Measurements from ENCODE around the gene ZHX3.

Gene ZHX3

DNA sequence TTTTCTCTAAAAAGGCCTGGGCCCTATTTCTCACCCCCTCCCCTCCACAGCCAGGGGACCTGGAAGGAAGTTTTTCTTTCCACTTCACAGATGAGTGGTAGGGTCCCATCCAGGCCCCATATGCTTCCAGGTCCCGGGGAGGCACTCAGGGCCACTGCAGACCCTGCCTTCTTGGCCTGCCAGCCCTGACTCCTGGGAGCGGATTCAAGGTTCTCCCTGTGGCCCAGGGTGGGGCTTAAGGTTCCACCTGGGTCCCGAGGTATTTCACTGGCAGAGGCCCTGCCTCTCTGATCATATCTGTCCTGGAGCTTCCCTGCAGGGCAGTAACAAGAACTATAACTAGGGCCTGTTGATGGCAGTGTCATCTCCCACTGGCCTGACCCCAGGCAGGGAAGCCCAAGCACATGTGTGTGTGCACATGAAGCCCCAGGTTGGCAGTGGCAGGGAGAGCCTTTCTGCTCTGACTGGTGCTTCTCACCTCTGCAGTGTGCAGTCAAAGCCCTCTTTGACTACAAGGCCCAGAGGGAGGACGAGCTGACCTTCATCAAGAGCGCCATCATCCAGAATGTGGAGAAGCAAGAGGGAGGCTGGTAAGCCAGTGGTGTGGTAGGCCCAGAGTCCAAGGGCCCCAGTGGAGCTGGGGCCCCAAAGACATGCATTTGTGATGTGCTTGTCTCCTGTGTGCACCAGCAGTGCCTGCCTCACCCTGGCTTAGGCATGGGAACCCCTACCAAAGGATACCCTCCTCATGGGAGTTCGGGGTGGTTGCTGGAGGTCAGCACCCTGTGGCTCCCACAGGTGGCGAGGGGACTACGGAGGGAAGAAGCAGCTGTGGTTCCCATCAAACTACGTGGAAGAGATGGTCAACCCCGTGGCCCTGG, 149.0 kb downstream of the ZHX3 start:
- H3K9me3 Mint-ChIP-seq: no peaks in the 10 kb centered on the region
- H3K4me3 Mint-ChIP-seq: no peak overlapping the region
- peaks cover 16% of the 10 kb centered on the region for H3K4me1 Mint-ChIP-seq
- no peaks in the 10 kb centered on the region for H3K27me3 Mint-ChIP-seq
- no peak for ATAC-seq
- no peak overlapping the region for H3K27ac Mint-ChIP-seq
- peaks cover 70% of the 10 kb centered on the region for H3K36me3 Mint-ChIP-seq

GRCh38 chr20:41167481-41168253, 149.9 kb downstream of the ZHX3 start:
- peak; percentile 41 for ATAC-seq
- Mint-ChIP-seq H3K36me3 (peaks cover 78% of the 10 kb centered on the region), H3K9me3 (no peaks in the 10 kb centered on the region), H3K4me1 (peaks cover 16% of the 10 kb centered on the region), H3K27ac (no peak overlapping the region), H3K4me3 (no peak overlapping the region), H3K27me3 (no peaks in the 10 kb centered on the region)

DNA sequence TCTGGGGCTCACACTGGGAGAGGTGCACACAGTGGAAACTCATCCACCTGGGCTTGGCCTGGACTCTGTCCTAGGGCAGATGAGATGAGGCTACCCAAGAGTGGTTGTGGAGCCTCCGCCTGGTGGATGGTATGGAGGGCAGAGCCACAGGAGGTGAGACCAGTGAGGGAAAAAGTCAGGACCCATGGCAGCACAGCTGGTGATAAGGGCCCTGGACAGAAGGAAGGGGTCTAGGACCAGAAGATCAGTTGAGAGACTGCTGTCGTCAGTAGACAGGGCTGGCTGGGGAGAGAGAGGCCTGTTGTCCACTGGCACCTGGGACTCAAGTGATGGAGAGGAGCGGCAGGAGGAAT, 150.4 kb downstream of the ZHX3 start:
- ATAC-seq: no peak
- Mint-ChIP-seq H3K4me1 (peaks cover 16% of the 10 kb centered on the region), H3K27ac (no peak overlapping the region), H3K9me3 (no peaks in the 10 kb centered on the region), H3K4me3 (no peak overlapping the region), H3K27me3 (no peaks in the 10 kb centered on the region), H3K36me3 (peaks cover 81% of the 10 kb centered on the region)

DNA sequence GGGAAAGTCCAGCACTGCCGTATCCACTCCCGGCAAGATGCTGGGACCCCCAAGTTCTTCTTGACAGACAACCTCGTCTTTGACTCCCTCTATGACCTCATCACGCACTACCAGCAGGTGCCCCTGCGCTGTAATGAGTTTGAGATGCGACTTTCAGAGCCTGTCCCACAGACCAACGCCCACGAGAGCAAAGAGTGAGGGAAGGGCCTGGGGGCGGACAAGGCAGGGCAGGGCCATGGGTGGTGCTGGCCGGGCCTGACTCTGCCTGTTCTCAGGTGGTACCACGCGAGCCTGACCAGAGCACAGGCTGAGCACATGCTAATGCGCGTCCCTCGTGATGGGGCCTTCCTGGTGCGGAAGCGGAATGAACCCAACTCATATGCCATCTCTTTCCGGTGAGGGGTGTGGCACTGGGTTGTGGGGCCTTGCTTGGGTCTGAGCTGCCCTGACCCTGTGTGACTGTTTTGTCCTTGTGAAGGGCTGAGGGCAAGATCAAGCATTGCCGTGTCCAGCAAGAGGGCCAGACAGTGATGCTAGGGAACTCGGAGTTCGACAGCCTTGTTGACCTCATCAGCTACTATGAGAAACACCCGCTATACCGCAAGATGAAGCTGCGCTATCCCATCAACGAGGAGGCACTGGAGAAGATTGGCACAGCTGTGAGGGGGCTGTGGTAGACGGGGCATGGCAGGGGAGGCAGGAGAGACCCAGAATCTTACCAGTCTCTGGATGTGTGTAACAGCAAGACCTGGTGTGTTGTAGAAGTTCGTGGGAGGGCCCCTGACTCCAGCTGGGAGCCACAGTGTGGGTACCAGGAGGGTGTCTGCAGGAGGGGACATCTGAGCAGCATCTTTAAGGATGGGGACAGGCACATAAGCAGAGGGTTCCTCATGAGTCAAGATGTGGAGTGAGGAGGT, 151.1 kb downstream of the ZHX3 start:
- Mint-ChIP-seq H3K27me3 (no peaks in the 10 kb centered on the region), H3K4me3 (no peak overlapping the region), H3K4me1 (peaks cover 16% of the 10 kb centered on the region), H3K27ac (no peak overlapping the region), H3K36me3 (peaks cover 79% of the 10 kb centered on the region), H3K9me3 (no peaks in the 10 kb centered on the region)
- no peak for ATAC-seq

GRCh38 chr20:41165001-41165882, 152.3 kb downstream of the ZHX3 start:
- Mint-ChIP-seq H3K27me3 (no peaks in the 10 kb centered on the region), H3K36me3 (peaks cover 78% of the 10 kb centered on the region), H3K9me3 (no peaks in the 10 kb centered on the region)

DNA sequence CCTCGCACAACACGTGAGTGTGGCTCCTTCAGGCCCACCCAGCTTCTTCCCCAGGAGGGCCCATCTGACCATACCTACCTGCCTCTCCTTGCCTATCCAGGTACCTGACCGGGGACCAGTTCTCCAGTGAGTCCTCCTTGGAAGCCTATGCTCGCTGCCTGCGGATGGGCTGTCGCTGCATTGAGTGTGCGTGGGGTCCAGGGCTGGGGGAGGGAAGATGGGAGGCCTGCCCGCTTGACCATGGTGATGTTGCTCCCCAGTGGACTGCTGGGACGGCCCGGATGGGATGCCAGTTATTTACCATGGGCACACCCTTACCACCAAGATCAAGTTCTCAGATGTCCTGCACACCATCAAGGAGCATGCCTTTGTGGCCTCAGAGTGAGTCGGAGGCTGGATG, 153.7 kb downstream of the ZHX3 start:
- no peak for ATAC-seq
- Mint-ChIP-seq H3K27me3 (no peaks in the 10 kb centered on the region), H3K36me3 (peaks cover 76% of the 10 kb centered on the region), H3K4me1 (peaks cover 36% of the 10 kb centered on the region), H3K9me3 (no peaks in the 10 kb centered on the region), H3K4me3 (no peak overlapping the region), H3K27ac (no peak overlapping the region)

More at GRCh38 chr20:41165001-41165882, 152.3 kb downstream of the ZHX3 start:
- ATAC-seq: no peak
- Mint-ChIP-seq H3K4me3 (no peak overlapping the region), H3K27ac (no peak overlapping the region), H3K4me1 (peaks cover 23% of the 10 kb centered on the region)

- no peaks in the 10 kb centered on the region for H3K27me3 Mint-ChIP-seq
- no peak overlapping the region for H3K27ac Mint-ChIP-seq
- peaks cover 74% of the 10 kb centered on the region for H3K36me3 Mint-ChIP-seq
- no peak for ATAC-seq
- H3K9me3 Mint-ChIP-seq: no peaks in the 10 kb centered on the region
- peaks cover 42% of the 10 kb centered on the region for H3K4me1 Mint-ChIP-seq
- H3K4me3 Mint-ChIP-seq: no peak overlapping the region
These were observed 155.1 kb downstream of the ZHX3 start for GRCh38 chr20:41162396-41162795.

GRCh38 chr20:41161886-41162285, 155.6 kb downstream of the ZHX3 start:
- Mint-ChIP-seq H3K36me3 (peaks cover 69% of the 10 kb centered on the region), H3K4me3 (no peak overlapping the region), H3K27ac (no peak overlapping the region), H3K9me3 (no peaks in the 10 kb centered on the region), H3K4me1 (peaks cover 42% of the 10 kb centered on the region), H3K27me3 (no peaks in the 10 kb centered on the region)
- no peak for ATAC-seq

DNA sequence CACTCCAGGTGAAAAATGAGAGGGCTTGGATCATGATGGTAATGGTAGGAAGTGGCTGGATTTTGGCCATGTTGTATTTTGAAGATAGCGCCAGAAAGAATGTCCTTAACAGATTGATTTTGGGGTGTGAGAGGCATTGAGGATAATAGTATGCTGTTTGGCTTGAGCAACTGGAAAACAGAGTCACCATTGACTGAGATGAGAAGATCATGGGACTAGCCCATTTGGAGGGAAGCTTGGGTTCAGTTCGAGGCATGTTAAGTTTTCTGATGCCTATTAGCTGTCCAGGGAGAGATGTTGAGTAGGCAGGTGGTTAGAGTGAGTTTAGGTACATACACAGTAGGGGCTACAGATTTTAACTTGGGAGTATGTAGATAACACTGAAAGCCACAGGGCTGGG, 156.8 kb downstream of the ZHX3 start:
- peaks cover 48% of the 10 kb centered on the region for H3K4me1 Mint-ChIP-seq
- peak overlapping the region; percentile 89 for H3K27ac Mint-ChIP-seq
- H3K9me3 Mint-ChIP-seq: no peaks in the 10 kb centered on the region
- peaks cover 57% of the 10 kb centered on the region for H3K36me3 Mint-ChIP-seq
- no peaks in the 10 kb centered on the region for H3K27me3 Mint-ChIP-seq
- H3K4me3 Mint-ChIP-seq: no peak overlapping the region
- ATAC-seq: no peak

DNA sequence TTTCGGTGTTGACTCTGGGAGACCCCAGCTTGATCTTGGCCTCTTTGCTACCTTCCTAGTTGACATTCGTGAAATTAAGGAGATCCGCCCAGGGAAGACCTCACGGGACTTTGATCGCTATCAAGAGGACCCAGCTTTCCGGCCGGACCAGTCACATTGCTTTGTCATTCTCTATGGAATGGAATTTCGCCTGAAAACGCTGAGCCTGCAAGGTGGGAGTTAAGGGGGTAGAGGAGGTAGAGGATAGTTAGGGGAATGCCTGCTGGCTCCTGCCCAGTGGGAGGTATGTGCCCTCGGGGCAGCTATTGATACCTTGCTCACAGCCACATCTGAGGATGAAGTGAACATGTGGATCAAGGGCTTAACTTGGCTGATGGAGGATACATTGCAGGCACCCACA, 158.0 kb downstream of the ZHX3 start:
- H3K4me3 Mint-ChIP-seq: no peak overlapping the region
- H3K4me1 Mint-ChIP-seq: peaks cover 56% of the 10 kb centered on the region
- H3K9me3 Mint-ChIP-seq: no peaks in the 10 kb centered on the region
- H3K27me3 Mint-ChIP-seq: no peaks in the 10 kb centered on the region
- H3K36me3 Mint-ChIP-seq: peaks cover 48% of the 10 kb centered on the region
- ATAC-seq: no peak
- H3K27ac Mint-ChIP-seq: peak overlapping the region; percentile 89

- peaks cover 34% of the 10 kb centered on the region for H3K36me3 Mint-ChIP-seq
- H3K27me3 Mint-ChIP-seq: no peaks in the 10 kb centered on the region
- no peak for ATAC-seq
- no peak overlapping the region for H3K4me3 Mint-ChIP-seq
- H3K4me1 Mint-ChIP-seq: peaks cover 64% of the 10 kb centered on the region
- H3K9me3 Mint-ChIP-seq: no peaks in the 10 kb centered on the region
- H3K27ac Mint-ChIP-seq: peak overlapping the region; percentile 89
These were observed 159.4 kb downstream of the ZHX3 start for GRCh38 chr20:41158082-41158625.

DNA sequence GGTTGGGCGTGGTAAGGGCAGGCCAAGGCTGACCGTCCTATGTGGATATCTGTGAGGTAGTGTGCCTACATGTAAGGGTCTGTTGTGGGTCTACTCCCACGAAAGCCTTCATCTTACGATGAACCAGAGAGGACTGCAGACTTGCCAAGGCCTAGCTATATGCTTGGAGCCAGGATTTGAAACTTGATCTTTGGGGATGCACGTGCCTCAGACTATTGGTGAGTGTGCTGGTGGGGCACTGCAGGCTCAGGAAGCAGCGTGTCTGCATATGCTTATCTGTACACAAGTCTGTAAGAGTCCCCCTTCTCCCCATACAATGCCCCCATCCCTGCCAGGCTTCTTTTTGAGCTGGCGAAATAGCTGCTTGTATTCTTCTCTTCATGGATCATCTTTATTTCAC, 162.3 kb downstream of the ZHX3 start:
- Mint-ChIP-seq H3K27ac (peak overlapping the region; percentile 48), H3K9me3 (no peaks in the 10 kb centered on the region), H3K4me1 (peaks cover 74% of the 10 kb centered on the region), H3K27me3 (no peaks in the 10 kb centered on the region), H3K36me3 (peaks cover 10% of the 10 kb centered on the region), H3K4me3 (no peak overlapping the region)
- no peak for ATAC-seq

DNA sequence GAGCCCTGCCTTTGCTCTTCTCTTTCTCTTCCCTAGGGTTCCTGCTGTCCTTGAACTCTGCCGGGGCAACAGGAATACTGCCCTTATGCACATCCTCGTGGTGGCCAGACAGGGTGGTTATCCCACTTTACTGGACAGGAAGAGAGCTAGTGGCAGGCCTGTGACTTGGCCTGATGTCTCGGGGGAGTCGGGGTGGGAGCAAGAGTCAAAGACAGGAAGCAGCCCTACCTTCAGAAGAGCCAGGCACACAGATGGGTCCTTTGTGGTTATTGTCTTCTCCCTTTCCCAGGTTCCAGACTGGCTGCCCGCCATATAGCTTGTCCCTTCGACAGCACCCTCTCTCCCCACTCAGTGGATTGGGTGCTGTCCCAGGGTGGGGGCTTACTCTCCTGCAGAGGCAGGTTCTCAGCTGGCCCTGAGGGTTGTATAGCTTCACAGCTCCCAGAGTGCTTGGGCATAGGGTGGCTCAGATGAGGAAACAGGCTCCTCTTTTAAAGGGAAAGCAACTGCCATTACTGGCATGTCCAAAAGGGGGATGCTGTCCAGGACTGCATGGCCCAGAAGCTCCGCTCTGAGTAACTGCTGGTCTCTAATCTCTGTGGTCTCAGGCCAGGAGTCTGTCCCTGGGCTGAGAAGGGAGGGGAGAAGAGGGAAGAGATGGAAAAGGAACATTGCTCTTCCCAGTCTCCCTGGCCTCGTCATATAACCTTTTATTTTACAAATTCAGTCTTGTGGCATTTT, 162.9 kb downstream of the ZHX3 start:
- peaks cover 71% of the 10 kb centered on the region for H3K4me1 Mint-ChIP-seq

More for the DNA sequence above, 162.9 kb downstream of the ZHX3 start:
- H3K4me3 Mint-ChIP-seq: no peak overlapping the region
- H3K36me3 Mint-ChIP-seq: peaks cover 4% of the 10 kb centered on the region
- H3K27me3 Mint-ChIP-seq: no peaks in the 10 kb centered on the region
- H3K27ac Mint-ChIP-seq: peak overlapping the region; percentile 48
- no peaks in the 10 kb centered on the region for H3K9me3 Mint-ChIP-seq
- no peak for ATAC-seq

Measured in stimulated activated memory B cell treated with anti-CD40 and anti-IgM and Interleukin-4, amounts not matched to agents 10 μg/mL and 1 μg/mL and 100 μg/mL, for 72 hours (primary cell).